HG03159 (cell line): Measurements from ENCODE around the gene DKK3.
"Not testable (repeated sequence)": the region's sequence is repeated elsewhere in the genome, so short reads cannot be mapped to it uniquely, and the experiment has no call there.

Source experiments
- ATAC-seq: cut with Tn5 transposase; IDR thresholded peaks from one replicate; pipeline ENCODE4 v1.9.1; 2021; ENCODE audit warnings: mild to moderate bottlenecking, moderate library complexity; ENCODE audit not compliant: unreplicated experiment

DKK3 gene

DNA sequence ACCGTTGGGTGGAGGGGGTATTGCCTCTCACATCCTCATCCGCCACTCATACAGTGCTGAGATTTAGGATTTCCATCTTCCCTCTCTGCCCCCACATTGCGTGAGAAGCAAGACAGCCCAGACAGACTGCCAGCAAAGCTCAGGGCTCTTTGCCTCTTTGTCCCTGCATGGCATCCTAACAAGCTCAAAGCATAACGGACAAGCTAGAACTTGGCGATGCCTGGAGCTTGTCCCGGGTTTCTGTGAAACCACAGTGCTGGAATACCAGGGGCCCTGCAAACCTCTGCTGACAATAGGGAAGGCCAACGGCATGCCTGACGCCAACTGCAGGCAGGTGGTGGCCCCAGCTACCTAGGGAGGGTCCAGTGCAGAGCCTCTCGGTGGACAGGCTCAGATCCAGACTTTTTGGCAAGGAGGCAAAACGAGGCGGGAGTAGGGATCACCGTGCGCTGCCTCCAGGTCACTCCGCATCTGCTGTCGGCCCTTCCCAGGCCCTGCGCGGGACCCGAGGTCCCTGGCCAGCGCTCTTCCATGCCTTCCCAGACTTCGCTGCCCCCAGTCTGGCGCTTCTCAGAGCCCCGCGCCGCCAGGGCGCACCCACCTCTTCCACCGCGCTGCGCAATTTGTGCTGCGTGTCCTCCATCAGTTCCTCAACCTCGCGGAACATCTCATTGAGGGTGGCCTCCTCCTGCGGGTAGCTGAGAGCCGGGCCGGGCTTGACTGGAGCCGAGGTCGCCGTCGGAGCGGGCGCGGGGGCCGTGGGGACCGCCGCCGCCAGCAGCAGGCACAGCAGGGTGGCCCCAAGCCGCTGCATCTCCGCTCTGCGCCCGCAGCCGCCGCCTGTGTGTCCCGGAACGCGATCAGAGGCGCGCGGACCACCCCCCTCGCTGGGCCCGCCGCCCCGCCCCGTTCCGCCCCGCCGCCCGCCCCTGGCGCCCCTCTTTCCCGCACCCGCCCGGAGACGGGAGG lies at the start of gene DKK3:
DKK3 (minus strand) TSS at position 858 of the 969 bp plus-strand sequence; CDS start at position 814, 44 bp downstream.
- no peak for ATAC-seq

DNA sequence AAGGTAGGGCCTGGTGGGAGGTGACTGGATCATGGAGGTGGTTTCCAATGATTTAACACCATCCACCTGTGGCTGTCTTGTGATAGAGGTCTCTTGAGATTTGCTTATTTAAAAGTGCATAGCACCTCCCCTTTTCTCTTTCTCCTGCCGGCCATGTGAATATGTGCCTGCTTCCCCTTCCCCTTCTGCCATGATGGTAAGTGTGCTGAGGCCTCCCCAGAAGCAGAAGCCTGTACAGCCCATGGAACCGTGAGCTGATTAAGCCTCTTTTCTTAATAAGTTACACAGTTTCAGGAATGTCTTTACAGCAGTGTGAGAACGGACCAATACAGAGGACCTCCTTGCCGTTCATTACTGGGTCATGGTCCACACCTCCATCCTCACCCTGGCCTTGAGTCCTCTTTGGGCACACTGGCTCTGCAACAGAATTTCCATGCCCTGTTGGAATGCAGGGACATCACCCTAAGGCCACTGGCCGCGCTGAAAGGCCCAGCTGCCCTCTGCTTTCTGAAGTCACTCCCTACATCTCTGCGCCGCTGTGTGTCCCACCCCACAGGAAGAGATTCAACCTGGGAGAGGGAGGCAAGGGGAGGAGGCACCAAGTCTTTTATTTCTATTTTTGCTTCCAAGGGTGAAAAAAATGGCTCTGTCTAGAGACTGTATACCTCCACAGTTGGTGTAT lies 49.0 kb upstream of the DKK3 start:
- no peak for ATAC-seq

DNA sequence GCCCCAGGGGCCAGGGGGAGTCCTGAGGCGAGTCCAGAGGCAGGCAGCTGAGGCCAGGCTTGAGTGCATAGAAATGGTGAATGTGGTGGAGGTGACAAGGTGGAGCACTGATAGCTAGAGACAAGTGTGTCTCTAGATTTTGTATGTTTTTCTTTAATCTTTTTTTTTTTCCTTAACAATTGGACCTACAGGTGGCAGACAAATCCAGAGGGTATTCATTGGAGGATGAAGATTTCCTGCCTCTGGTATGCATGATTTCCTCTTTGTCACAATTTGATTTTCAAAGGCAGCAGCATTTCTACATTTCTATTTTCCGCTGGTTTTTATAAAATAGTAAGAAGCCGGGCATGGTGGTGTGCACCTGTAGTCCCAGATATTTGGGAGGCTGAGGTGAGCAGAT lies 47.7 kb upstream of the DKK3 start:
- ATAC-seq, result no peak

DNA sequence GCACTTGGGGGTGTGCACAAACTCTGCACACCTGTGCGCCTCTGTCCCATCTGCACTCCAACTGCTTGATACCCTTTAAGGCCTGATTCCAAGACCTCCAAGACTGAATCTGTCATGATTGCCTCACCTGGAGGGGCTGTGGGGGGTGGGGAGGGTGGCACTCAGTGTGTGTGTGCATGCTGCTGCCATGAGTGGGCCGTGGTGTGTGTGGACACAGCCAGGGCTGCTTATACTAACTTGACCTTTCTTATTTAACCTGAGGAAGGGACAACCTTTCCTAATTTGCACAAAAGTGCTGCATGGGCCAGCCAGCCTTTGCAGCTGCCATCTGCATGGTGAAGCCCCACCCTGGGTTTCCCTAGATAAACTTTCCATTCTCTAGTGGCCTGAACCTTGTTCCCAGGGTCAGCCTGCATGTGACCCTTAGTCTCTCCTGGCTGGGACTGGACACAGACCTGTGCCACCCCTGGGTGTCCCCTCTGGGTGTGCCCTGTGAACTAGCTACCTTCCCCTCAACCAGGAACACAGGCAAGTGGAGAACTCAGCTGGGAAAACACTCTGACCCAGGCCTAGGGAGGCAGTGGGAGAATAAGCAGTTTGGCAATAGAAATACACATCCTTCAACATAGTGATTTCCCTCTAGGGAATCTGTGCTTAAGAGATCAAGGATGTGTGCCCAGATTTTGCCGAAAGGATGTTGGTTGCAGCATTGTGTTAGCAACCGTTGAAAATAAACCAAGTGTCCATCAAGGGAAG lies 45.4 kb upstream of the DKK3 start:
- ATAC-seq, result no peak

DNA sequence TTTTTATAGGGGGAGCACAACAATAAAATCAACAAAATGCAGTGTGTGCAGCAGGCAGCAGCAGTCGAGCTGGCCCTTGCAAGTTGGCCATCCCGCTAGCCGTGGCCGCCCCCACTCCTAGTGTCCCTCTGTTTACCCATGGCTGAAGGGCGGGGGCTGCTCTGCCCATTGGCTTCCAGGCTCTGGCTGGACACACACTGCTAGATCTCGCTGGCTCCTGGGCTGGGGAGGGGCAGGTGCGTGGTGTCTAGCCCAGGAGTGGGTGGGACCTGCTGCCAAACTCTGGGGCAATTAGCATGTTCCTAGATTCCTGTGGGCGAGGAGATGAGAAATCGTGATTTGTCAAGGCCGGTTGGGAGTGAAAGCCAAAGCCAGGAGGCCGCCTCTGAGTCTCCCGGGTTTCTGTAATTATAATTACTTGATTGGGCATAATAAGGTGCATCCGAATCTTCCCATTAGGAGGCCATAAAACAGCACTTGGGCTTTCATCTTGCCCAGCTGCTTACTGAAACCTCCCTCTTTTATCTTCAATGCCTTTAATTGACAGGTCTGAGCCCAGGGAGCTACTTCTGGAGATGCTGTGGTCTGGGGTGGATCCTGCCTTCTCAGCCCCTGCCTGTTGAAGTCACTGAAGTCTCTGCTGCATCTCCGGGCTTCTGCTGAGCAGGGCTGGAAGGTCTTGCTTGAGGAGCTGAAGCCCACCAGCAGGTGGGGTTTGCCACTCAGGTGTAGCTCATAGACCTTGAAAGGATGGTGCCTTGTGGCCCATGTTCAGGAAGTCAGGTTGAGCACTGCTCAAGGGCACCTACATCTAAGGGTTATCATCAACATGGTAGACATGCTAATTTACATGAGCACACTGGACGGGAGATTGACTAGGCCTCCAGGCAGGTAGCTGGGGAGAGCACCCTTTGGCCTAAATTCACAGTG lies 44.5 kb upstream of the DKK3 start:
- ATAC-seq, result no peak

DNA sequence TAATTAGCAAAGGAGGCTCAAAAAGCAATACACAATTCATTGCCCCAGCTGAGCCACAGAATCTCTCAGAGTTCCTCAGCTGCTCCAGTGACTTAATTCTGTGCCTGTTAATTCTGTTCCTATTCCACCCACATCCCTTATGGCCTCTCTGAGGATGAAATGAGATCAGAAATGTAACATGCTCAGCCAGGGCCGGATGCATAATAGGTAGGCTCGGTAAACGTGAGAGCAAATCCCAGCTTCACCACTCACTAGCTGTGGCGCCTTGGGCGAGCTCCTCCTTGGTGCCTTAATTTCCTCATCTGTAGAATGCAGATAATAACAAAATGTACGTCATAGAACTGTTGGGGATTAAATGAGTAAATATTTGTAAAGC lies 42.8 kb upstream of the DKK3 start:
- ATAC-seq, result no peak

DNA sequence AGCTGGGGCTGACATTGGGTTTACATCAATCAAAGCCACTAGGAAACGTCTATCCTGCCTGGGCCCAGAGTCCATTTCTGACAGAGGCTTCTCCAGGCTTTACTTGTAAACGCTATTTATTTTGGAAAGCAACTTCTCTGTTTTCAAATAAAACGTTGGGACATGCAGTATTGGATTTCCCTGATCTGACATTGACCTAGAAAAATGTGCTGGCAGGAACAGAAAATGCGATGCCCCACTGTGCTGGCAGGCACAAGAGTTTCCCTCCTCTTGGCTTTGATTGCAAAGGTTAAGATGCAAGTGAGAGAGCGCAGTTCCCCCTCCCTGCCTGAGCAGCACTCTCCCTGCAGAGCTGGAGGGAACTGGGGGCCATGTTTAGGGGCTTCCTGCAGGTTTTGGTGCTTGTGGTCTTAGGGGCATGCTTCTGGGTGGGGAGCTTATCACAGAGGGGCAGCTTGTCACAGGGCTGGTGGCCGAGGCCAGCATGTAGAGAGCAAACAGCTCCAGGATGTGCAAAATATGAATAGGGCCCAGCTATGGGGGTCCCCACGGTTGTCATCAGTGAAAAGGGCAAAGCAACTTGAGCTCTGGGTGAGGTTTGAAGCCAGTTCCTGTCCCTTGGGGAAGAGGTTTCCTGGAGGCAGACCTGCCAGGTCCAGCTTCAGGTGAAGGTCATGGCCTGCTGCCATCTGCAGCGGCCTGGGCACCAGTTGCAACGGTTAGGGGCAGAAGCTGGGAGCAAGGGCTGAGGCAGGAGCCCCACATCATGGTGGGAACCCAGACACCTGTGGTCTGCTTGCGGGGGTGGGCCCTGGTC lies 42.3 kb upstream of the DKK3 start:
- no peak for ATAC-seq

DNA sequence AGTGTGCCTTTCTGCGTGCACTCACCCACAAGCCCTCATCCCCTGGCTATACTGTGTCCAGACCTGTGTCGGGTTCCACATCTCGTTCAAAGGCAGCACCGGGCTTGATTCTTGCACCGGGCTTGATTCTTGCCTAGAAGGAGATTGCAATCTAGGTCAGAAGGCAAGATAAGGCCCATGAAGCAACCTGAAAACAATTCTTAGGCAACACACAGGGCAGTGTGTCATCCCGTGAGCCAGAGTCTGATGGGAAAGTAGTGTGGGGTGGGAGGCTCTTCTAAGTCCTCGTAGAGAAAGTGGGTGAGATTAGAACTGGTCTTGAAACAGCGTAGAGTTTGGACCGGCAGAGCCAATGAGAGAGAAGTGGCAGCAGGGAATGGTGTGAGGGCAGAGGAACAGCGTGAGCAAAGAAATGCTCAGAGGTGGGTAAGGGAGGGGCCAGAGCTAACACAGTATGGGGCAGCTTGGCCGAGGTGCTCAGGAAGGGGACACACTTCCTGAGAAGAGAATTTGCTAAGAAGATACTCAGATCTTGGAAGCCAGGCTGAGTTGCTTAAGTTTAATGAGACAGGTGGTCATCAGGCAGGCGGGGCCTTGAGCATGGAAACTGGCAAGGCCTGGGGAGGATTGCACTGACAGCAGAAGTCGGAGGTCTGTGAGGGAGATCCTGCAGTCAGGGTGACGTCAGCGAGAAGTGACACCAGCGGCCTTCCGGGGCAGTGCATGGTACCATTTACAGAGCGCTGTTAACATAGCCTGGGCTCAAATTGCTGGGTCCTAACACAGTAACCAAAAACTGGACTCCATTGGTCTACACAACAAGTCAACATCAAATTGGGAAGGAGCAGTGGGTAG lies 40.7 kb upstream of the DKK3 start:
- no peak for ATAC-seq

DNA sequence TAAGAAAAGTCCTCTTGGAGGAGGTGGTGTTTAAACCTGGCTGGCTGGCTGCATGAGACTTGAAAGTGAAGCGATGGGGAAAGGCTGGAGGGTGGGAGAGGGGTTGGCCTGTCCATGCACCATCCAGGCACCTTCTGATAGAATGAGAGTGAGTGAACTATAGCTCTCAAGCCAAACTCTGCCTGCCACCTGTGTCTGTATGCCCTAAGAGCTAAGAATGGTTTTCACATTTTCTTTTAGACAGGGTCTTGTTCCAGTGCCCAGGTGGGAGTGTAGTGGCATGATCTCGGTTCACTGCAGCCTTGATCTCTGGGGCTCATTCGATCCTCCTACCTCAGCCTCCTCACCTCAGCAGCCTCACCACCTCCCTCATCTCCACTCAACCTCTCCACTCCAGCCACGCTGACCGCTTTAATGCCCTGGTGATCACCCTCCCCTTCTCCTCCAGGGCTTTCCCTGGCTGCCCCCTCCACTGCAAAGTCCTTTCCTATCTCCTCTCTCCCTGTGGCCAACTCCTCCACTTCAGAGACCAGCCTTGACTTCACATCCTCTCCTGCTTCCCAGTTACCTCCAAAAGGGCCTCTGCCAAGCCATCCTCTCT lies 38.3 kb upstream of the DKK3 start:
- ATAC-seq, result no peak

DNA sequence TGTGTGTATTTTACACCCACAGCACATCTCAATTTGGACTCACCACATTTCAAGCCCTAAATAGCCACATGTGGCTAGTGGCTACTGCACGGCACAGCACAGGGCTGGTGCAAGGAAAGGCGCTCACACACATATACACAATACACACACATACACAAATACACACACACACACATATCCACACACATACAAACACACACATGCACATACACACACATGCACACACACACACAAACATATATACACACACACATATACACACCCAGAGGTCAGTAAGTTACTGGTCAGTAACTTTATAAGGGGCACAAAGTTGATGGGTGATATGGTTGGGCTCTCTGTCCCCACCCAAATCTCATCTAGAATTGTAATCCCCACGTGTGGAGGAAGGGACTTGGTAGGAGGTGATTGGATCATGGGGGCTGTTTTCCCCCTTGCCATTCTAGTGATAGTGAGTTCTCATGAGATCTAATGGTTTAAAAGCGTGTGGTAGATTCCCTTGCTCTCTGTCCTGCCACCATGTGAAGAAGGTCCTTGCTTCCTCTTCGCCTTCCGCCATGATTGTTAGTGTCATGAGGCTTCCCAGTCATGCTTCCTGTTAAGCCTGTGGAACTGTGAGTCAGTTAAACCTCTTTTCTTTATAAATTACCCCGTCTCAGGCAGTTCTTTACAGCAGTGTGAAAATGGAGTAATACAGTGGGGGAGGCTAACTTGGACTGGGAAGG lies 37.6 kb upstream of the DKK3 start:
- ATAC-seq, result no peak

DNA sequence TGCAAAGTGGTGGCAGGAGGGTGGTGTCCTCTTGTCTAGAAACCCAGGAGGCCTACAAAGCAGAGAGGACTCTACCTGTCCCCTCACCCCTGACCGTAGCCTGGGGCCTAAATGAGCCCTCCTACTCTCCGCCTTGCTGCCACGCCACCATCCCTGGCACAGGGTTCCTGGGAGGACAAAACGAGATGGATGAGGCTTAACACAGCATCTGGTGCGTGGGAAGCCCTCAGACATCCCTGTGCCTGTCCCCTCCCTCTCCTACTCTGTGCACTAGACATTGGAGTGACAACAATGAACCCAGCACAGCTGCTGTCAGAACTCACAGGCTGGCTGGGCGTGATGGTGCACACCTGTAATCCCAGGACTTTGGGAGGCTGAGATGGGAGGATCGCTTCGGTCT lies 36.4 kb upstream of the DKK3 start:
- no peak for ATAC-seq

DNA sequence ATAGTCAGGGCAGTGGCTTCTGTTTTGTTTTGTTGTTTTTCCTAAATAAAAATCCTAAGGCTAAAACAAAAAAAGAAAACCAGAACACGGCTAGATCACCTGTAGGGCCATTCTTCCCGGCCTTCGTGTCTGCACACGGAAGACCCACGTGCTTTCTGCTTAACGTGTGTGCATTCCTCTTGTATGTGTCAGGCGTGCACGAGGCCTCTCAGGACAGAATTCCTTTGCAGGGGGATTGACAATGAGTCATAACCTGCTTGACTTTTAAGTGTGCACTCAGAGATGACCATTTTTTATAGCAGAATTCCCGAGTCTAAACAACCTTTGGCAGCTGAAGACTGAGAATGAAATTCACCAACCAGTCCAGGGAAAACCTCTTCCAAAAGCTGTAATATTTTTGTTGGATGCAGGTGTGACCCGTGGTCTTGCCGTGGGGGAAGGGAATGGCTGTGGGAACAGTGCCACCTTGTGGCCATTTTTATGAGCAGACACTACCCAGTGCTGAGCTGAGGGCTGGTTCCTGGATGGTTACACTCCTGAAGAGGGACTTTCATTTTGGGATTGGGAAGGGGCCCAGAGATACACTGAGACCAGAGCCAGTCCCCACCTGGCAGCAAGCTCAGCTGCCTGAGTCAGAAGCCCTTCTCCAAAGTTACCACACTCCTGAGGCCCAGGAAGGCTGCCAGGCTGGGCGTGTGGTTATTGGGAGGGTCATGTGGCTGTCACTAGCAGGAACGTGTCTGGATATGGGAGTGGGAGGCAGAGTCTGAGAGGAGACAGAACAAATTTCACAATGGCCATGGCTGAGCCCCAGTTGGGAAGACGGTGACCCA lies 35.7 kb upstream of the DKK3 start:
- peak; percentile 75 for ATAC-seq

DNA sequence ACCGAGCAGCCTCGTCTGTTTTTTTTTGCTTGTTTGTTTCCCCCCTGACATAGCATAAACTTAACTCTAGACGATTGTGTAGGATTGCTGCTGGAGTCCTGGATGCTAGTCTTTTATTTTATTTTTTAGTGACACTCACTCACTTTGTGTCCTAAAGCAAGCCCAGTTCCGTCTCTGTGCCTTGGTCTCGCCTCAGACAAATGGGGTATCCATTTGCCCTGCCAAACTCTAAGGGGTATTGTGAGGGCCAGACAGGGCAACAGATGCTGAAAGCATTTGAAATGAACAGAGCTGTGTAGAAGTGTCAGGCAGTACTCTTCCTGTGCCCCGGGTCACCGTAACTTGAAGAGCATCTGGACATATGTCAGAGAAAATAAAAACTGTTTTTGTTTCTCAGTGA lies 34.8 kb upstream of the DKK3 start:
- no peak for ATAC-seq

DNA sequence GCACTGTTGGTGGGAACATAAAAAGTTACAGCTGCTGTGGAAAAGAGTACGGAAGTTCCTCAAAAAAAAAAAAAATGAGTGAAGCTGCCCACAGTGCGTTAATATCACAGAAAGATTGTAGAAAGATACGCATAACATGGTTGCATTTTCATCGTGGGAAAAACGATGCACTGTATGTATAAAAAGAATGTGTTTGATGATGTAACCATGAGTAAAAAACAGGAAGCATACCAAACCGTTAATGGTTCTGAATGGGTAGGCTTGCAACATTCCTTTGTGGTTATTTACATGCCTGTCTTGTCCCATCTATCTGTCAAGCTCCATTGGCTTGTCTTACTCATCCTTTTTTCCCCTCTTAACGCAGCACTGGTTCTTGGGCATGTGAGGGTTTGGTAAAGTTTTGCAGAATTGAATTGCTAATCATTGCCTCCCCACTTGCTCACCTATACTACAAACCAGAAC lies 33.8 kb upstream of the DKK3 start:
- ATAC-seq, result no peak

DNA sequence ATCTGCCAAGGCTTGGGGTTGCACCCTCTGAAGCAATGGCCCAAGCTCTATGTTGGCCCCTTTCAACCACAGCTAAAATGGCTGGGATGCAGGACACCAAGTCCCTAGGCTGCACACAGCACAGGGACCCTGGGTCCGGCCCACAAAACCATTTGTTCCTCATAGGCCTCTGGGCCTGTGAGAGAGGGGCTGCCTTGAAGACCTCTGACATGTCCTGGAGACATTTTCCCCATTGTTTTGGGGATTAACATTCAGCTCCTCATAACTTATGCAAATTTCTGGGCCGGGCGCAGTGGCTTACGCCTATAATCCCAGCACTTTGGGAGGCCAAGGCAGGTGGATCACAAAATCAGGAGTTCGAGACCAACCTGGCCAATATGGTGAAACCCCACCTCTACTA lies 32.3 kb upstream of the DKK3 start:
- ATAC-seq, result not testable (repeated sequence)

DNA sequence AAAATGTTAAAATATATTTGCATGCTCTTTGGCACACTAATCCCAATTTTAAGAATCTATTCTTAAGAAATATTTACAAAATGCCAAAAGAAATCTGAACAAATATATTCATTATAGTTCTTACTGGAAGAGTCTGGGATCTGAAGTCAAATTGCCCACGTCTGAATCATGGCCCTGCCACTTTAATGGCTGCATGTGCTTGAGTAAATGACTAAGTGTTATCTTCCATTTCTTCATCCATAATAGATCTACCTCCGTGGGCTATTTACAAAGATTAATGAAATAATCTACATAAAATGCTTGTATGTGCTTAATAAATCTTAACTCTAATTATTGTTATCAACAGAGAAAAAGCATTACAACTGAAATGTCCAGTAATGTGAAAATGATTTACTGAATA lies 24.5 kb upstream of the DKK3 start:
- no peak for ATAC-seq
